ENCODE measurements around the gene DLX3.

The DLX3 gene

GRCh38 chr17:49976163-49976827 lies 18.7 kb downstream of the DLX3 start:
- no peak for TF ChIP-seq CTCF (IDR thresholded peaks at IDR 0.05)
- no peak for TF ChIP-seq ZFX (IDR thresholded peaks at IDR 0.05; ENCODE audit: borderline replicate concordance)
- no peak overlapping the region for H3K27ac ChIP-seq

- no peak overlapping the region for H3K27ac ChIP-seq
- no peak for TF ChIP-seq CTCF (IDR thresholded peaks at IDR 0.05)
- TF ChIP-seq ZFX (IDR thresholded peaks at IDR 0.05; ENCODE audit: borderline replicate concordance) = no peak
Observed at GRCh38 chr17:49975531-49975930, 19.5 kb downstream of the DLX3 start.

GRCh38 chr17:49973271-49973615 lies 21.8 kb downstream of the DLX3 start:
- no peak overlapping the region for H3K27ac ChIP-seq
- no peak for TF ChIP-seq CTCF (IDR thresholded peaks at IDR 0.05)
- TF ChIP-seq ZFX (IDR thresholded peaks at IDR 0.05; ENCODE audit: borderline replicate concordance) = no peak

- no peak overlapping the region for H3K27ac ChIP-seq
- TF ChIP-seq ZFX (IDR thresholded peaks at IDR 0.05; ENCODE audit: borderline replicate concordance) = no peak
- no peak for TF ChIP-seq CTCF (IDR thresholded peaks at IDR 0.05)
Observed at GRCh38 chr17:49972486-49973270, 22.3 kb downstream of the DLX3 start.

- TF ChIP-seq CTCF (IDR thresholded peaks at IDR 0.05) = no peak
- TF ChIP-seq ZFX (IDR thresholded peaks at IDR 0.05; ENCODE audit: borderline replicate concordance) = no peak
- no peak overlapping the region for H3K27ac ChIP-seq
Observed at GRCh38 chr17:49971848-49972485, 23.1 kb downstream of the DLX3 start.

- H3K27ac ChIP-seq = no peak overlapping the region
- TF ChIP-seq ZFX (IDR thresholded peaks at IDR 0.05; ENCODE audit: borderline replicate concordance) (no peak), CTCF (IDR thresholded peaks at IDR 0.05) (no peak)
Observed at GRCh38 chr17:49971199-49971847, 23.7 kb downstream of the DLX3 start.

Data from 22Rv1 (cell line).